EL (cell line): ENCODE data around the gene ALK.

Source experiments
- DNase-seq: peaks from one replicate; pipeline ENCODE4 v3.0.0-alpha.2; 2016

ALK gene

DNA sequence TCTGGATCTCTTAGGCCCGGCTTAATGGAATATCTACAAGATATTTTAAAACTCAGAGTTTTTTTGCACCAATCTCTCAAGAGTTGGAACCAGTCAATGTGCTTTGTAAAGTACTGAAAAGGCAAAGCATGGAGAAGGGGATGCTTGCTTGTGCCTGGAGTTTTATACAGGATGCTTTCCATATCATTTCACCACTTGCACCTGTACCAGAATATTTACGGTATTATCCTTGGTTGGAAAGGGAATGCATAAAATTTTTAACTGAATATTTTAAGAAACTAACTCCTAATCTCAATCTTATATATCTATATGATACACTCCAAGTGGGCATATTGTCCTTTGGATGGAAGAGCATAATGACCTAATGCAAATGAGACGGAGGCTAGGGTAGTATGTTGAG is 487.5 kb downstream of the ALK start:
- no peak for DNase-seq

DNA sequence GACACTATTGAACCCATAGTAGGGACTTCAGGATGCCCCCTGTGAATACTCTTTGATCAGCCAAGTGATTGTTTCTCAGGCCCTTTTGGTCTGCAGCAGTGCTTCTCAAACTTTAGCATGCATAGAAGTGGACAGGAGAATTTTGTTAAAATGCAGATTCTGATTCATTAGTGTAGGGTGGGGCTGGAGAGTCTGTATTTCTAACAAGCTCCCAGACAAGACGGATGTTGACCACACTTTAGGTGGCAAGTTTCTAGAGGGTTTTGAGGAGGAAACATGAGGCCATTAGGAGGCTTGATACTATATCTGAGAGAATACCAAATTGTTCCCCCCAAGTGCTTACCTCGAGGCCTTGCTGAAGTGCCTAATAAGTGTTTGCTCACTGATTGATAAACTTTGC is 488.3 kb downstream of the ALK start:
- no peak for DNase-seq

DNA sequence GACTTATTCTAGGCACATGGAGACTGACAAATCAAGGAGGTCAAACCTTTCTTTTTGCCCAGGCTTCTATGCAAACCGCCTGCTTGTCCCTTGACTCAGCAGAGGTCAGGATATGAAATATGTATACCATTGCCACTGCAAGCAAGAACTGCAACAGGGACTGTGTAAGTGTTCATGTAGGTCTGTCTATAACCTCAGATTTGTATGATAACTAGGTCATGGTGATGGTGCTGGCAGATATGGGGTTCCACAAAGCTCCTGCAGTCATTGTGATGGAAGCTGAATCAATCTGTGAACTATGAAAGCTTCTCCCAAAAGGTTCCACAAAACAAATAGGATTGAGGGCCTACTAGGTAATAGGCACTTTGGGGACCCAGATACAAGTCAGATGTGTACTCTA is 489.9 kb downstream of the ALK start:
- no peak for DNase-seq

DNA sequence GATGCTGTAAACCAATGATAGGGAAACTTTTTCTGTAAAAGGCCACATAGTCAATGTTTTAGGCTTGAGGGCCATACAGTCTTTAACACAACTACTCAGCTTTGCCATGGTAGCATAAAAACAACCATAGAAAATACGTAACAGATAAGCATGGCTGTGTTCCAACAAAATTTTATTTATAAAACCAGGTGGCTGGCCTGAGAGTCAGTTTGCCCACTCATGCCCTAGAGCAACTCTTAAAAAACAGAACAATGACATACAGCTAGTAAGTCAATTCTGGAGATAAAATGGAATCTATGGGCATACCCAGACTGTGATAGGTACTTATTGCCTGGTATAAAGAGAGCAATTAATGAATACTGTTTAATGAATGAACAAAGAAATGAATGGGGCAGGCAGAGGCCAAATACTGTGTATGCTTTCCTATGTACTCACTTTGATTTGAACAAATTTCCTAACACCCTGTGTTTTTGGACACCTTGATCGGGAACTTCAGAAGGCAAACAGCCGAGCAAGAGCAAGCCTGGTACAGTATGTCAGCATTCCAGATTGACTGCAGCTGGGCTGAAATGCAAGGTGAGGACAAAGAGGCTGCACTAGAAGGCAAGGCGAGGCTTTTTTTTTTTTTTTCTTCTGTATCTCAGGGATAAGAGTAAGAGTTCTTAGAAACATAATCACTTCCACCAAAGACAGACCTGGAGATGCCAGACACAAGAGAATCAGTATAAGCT is 490.8 kb downstream of the ALK start:
- no peak for DNase-seq

DNA sequence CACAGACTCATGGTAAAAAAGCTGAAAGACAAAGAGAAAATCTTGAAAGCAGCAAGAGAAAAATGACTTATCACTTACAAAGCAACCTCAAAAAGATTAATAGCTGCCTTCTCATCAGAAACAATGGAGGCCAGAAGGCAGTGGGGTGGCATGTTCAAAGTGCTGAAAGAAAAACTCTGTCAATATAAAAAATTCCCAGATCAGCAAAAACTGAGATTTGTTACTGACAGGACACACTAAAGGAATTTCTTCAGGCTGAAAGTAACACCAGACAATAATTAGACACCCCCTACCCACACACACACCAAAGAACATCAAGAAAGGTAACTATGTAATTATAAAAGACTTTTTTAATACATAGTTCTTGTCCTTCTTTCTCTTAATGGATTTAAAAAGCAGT is 495.0 kb downstream of the ALK start:
- no peak for DNase-seq

DNA sequence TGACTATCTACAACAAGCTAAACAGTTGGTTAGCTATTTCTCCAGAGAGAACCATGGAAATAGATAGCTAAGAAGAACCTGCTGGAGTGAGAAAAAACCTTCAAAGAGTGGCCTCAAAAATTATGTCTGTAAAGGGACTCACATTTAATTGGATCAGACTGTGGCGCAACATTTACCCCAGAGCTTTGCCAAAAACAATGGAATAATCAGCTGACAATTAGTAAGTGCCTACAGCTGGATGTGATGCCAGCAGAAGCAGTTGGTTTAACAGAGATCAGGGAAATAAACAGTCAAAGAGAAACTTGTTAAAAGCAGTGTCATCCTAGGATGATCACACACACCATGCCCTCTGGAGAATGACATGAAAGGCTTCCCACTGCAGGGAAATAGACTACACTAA is 495.5 kb downstream of the ALK start:
- DNase-seq, result no peak

DNA sequence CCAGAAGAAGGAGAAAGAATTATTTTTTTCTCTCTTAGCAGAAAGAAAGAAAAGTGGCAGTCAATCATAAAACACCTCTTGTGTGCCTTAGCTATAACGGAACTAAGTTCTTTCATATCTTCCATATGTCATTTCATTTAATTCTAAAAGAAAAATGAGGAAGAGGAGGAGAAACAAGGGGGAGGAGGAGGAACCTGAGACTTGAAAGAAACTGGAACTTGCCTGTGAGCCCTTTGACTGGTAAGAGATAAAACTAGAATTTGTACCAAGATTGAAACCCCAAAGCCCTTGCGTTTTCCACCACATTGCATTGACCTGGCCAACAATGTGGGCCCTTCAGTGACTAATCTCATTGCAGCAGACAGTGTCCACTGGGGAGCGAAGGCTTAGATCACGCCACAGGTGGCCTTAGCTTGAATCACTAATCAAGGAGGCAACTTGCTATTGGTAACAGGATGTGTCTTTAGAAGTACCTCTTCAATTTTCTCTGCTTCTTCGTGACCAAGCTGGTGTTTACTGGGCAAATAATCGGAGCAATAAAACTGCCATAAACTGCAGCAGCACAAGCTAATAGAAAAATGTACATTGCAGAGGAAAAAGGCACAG is 498.2 kb downstream of the ALK start:
- DNase-seq, result no peak

DNA sequence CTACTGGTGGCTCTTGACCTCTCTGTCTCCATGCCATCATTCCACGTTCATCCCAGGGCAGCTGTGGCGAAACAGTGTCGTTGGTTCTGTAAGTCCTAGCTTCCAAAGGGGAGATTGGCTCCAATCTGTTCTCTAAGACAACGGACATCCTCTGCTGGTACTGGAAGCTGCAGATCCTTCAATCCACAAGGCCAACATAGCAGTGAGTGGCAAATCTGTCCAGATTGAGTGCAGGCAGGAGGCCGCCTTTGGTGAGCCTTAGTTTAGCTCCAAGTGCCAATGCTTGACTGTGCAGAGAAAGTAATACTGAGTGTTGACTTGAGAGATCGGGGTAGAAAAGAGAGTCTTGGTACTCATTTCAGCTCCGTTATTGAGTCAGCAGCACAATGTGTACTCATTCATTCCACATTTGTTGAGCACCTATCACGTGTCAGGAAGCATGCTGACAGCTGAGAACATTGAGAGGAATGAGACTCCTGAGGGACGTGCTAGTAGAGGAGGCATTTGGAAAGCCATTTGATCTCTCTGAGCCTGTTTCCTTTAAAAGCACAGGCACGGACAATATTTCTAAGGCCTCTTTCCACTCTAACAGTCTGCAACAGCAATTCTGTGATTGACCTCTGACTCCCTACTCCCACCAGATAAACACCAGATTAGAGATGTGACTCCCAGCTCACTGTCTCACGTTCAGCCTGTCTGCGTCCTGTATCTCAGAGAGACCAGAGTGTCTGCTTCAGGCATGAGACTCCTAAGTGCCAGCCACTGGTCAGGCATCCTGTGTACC is 500.2 kb downstream of the ALK start:
- peak; percentile 14 for DNase-seq

DNA sequence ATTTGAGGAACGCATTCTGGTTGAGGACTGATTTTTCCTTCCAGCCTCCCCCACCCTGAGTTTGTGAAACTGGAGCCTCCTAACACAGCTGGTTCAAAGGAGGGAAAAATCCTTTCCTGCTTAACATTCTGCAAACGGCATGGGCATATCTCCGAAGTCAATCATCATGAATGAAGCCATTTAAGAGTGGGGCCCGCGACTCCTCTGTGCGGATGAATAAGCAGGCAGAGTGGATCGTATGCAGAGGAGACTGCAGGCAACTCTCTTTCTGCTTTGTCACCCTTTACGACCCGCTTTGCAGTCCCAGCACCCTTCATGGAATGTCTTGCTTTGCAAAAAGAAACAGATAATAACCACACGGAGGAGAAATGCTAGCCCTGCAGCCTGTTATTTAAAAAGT is 500.9 kb downstream of the ALK start:
- no peak for DNase-seq

DNA sequence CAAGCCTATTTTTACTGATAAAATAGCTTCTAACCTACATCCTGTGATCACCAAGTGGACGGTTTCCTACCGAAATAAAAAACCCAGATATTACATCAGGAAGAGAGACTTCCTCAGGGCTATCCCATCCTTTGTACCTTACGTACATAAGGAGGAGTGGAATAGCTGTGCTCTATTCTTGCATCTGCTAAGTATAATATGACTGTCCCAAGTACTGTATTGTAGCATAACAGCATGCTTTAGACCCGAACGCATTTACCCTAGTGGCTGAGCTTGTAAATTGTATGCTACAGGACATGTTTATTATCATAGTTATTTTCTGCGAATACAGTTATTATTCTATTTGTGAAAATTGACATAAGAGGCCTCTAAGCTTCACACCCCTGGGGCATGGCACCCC is 503.8 kb downstream of the ALK start:
- DNase-seq, result no peak

DNA sequence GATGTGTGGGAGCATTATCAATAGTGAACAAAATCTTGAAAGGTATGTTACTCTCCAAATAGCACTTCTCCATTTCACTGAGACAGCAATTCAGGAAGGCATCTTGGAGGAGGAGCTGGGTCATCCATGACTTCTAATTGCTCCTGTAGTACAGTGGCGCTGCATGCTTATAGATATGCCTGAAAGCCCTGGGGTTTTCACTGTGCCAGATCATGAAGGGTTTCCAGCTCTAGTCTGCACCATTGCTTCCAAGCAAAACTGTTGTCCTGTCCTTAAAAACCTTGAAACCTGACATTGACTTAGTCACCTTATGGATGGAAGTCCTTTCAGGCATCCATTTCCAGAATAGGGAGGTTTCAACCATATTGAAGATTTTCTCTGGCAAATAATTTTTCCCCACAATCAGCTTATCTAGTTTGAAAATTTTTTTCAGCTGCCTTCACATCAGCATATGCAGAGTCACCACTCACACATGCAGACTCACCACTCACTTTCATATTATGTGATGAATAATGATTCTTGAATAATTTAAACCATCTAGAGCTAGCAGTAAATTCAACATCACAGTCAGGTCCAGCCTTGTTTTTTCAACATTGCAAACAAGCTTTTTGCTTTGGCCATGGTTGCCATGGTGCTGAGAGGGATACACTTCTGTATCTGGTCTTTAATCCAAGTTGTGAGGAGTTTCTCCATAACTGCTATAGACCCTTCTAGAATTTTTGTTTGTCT is 509.0 kb downstream of the ALK start:
- DNase-seq, result no peak

DNA sequence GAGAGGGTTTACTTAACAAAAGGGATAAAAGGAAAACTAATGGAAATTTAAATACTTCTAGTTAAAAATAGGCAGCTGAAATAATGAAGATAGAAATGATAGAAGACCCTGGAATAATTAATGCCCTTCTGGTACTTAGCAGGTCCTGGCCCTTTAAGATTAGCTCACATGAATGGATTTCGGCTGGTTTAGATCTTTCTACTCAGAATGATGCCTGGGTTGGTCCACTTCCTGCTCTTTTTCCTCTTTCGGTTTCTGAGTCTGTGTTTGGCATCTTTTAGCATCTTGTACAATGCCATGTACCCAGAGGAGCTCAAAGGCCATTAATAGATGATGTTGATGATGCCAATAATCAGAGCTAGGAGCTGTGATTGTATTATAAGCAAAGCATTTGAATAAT is 515.7 kb downstream of the ALK start:
- peak; percentile 15 for DNase-seq

DNA sequence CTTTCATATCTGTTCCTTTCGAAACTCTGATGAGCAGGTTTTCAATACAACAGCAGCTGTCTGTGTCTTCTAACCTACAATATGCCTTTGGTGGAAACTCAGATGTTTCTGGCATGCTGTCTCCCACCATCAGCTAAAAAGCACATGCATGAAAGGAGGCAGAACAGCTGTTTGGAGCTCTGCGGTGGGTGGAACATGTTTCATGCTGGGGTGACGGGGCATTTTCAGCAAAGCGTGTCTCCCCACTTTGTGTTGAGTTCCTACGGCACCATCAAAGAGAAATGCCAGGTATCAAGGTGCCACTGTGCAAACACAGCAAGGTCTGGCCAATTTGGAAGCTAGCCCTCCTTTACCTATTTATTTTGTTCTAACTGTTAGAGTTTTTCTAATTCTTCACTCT is 516.1 kb downstream of the ALK start:
- no peak for DNase-seq

DNA sequence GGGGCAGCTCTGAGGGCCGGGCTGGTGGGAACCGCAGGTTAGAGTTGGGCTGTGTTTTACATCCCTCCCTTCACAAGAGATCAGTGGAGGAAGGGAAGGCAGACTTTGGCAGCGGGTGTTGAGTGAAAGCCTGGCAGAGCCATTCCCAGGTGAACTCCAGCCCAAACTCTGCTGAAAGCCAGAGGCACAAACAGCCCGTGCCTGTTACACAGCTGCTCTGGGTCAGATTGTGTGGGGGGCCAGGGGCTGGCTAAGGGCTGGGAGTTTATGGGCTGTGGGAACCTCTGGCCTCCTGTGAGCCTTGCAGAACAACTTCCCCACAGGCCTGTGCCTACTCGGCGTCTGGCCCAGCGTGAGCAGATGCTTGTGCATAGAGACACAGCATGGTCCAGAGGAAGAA is 519.4 kb downstream of the ALK start:
- DNase-seq, result no peak

DNA sequence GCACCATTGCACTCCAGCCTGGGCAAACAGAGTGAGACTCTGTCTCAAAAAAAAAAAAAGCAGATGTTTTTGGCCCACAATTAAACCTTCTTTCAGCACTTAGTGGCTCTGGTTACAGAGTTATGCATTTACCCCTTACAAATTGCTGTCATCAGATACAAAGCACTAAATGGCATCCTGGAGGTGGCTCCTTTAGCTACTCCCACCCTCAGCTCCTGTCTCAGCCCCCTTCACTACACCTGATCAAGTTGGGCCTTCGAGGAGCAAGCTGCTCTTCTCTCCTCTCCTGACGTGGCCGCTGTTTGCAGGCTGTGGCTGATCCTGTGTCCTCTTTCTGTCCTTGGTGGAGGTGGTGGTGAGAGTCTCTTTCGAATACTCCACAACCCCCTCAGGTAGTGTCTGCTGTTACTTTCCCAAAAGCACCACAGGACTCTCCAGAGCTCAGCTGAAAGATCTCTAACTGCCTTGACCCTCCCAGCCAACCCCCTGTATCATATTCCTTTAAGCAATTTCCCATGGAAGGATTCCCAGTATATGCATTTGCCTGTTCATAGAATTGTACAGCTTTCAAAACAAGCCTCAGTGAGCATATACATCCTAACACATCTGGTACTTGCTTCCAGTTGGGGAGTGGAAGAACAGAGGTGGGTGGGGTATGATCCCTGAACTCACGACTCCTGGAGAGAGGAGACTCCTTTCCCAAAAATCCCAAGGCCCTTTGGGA is 520.3 kb downstream of the ALK start:
- DNase-seq, result no peak

DNA sequence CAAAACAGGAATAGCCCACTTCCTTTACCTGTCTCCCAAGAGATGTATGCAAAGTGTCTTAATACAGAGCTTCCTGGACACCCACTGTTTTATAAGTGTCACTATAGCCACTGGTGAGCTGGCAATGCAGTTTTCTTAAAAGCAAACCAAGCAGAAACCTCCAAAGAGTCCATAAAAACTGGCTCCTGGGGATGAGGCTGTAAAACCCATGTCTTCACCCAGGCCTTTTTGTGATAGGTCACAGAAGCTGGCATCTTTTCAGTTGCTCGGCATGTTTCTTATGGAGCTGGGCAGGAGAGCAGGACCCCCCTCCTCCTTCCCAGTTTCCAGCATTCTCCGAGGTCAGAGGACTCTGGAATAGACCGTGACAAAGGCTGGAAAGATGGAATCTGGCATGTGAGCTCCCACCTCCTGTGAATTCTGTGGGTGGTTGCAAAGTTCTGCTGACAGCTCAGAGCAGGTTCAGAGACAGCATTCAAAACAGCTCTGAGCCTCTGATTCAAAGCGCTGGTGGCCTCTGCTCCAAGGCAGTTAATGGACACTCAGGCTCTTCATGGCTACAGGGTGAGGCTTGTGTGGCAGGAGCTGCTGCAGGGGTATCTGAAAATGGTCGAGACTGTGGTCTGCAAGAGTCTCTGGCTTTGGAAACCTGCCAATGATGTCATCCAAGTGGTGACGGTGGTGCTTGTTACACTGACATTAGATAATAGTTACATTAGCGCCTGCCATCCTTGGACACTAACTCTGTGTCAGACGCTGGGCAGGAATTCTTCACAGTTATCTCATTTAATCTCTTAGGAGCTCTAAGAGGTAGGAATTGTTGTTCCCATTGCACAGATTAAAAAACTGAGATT is 522.8 kb downstream of the ALK start:
- DNase-seq, result peak; percentile 25

DNA sequence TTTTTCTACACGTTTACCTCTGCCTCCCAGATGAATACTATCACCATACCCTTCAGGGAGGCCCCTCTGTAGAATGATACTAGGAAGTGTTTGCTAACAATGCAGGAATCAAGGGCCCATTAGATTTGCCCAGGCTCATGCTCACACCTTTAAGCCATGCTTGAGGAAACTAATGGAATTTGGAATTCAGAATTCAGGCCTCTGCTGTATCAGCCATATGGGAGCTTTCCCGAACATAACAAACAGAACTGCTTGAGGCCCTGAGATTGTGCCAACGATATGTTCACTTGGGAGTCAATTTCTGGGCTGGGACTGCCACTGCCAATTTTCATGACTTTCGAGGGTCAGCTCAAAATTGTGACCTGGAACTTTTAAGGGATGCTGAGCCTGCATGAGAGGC is 523.7 kb downstream of the ALK start:
- DNase-seq, result no peak

DNA sequence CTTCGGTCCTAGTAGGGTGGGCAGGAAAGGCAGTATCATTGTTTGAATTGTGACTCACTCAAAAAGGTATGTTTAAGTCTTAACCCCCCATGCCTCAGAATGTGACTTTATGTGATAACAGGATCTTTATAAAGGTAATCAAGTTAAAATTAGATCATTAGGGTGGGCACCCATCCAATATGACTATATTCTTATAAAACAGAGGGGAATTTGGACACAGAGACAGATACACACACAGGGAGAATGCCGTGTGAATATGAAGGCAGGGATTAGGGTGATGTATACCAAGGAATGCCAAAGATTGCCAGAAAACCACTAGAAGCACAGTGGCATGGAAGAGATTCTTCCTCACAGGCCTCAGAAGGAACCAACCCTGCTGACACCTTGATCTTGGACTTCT is 524.3 kb downstream of the ALK start:
- DNase-seq, result peak; percentile 58

DNA sequence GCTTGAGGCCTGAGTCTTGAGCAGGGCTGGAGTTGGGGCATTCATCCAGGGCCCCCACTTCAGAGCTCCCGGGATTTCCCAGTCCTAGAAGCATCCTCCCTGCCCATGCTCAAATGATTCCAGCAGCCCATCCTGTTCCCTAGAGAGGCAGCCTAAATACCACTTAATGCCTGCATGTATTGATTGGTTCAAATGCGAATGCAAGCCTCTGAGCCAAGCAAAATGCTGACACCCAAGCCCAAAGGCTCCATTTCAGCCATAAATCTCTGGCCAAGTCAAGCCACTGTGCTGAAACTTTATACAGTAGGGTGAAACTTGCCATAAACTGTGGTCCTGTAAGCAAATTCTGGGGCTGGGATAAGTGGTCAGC is 526.4 kb downstream of the ALK start:
- DNase-seq, result no peak

DNA sequence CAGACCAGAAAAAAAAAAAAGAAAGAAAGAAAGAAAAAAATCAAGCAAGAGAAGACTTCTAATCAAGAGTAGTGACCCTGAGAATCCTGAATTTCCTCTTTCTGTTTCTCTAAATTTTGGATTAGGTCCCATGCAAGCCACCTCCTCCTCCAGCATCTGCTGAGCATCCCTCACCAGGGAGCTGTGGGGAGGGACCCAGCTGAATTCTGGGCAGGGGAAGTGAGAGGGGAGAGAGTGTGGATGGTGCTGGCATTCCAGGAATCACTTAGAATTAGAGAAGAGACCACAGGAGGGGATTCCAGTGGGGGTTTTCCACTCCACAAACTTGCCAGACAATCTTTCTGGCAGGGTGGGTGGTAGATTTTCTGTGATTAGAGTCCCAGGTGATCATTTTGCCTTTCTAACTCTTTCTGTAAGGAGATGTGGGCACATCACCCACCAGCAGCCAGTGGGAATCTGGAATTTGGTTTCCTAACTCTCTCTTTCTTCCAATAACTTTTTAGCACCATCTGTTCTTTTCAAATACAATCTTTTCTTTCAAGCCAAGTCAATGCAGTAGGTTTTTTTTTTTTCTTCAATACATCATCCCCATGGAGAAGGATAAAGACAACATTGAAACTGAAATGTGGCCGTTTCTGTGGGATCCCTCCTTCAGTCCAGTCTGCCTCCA is 526.9 kb downstream of the ALK start:
- no peak for DNase-seq

DNA sequence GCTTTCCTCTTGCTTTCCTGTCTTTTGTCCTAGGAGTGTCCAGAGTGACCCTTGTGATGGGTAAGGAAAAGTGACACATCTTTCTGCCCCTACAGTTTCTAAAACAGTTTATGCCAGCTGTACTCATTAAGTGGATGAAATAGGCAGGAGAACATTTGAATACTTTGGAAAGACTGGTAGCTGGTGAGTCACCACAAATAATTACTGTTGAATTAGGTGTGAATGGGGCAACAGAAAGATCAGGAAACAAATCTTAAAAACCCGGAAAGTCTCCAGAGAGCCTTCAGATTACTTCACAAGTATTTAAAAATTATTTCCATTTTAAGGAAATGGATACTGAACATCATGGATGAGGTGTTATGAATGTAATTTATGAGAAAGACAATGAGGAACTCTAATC is 527.7 kb downstream of the ALK start:
- no peak for DNase-seq
